ENCODE measurements around the gene HSD17B1.
"Not testable (repeated sequence)": the region's sequence is repeated elsewhere in the genome, so short reads cannot be mapped to it uniquely, and the experiment has no call there.

Gene HSD17B1

GRCh38 chr17:42552736-42553135 lies at the start of gene HSD17B1:
Gene HSD17B1 (plus strand): TSS chr17:42552923. CDS start chr17:42552934, 11 bp downstream.
- DNase-seq (ENCODE audit: low spot score): not testable (repeated sequence)

GRCh38 chr17:42502926-42503325 lies 49.8 kb upstream of the HSD17B1 start:
- no peak for DNase-seq (ENCODE audit: low spot score)

- DNase-seq (ENCODE audit: low spot score): no peak
Measured at GRCh38 chr17:42507671-42508070, 45.1 kb upstream of the HSD17B1 start.

GRCh38 chr17:42508426-42509165 lies 44.1 kb upstream of the HSD17B1 start:
- no peak for DNase-seq (ENCODE audit: low spot score)

- DNase-seq (ENCODE audit: low spot score): no peak
Measured at GRCh38 chr17:42509409-42509808, 43.3 kb upstream of the HSD17B1 start.

DNA sequence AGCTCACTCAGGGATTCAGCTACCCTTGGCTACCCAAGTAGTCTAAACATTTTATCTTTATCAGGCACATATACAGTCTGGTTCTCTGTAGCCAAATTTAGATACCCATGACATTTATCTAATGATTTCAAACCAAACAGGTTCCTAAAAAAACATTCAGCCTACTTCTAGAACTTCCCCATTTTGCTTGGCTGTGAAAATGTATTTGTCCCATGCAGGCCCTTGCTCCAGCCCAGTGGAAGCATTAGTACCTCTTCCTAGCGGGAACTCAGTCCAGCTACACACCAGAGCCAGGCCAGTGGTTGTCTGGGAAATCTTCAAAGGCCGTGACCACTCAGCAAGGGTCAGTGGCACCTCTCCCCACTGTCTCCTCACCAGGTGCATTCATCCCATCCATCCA lies 42.9 kb upstream of the HSD17B1 start:
- DNase-seq (ENCODE audit: low spot score): no peak

GRCh38 chr17:42512246-42512645 lies 40.5 kb upstream of the HSD17B1 start:
- DNase-seq (ENCODE audit: low spot score): no peak

GRCh38 chr17:42512733-42513251 lies 39.9 kb upstream of the HSD17B1 start:
- DNase-seq (ENCODE audit: low spot score): no peak

GRCh38 chr17:42513686-42514085 lies 39.0 kb upstream of the HSD17B1 start:
- no peak for DNase-seq (ENCODE audit: low spot score)

- DNase-seq (ENCODE audit: low spot score): no peak
Measured at GRCh38 chr17:42514279-42514678, 38.4 kb upstream of the HSD17B1 start.

GRCh38 chr17:42514867-42515266 lies 37.9 kb upstream of the HSD17B1 start:
- DNase-seq (ENCODE audit: low spot score): no peak

- DNase-seq (ENCODE audit: low spot score): peak; percentile 63
Measured at GRCh38 chr17:42517516-42517915, 35.2 kb upstream of the HSD17B1 start.

DNA sequence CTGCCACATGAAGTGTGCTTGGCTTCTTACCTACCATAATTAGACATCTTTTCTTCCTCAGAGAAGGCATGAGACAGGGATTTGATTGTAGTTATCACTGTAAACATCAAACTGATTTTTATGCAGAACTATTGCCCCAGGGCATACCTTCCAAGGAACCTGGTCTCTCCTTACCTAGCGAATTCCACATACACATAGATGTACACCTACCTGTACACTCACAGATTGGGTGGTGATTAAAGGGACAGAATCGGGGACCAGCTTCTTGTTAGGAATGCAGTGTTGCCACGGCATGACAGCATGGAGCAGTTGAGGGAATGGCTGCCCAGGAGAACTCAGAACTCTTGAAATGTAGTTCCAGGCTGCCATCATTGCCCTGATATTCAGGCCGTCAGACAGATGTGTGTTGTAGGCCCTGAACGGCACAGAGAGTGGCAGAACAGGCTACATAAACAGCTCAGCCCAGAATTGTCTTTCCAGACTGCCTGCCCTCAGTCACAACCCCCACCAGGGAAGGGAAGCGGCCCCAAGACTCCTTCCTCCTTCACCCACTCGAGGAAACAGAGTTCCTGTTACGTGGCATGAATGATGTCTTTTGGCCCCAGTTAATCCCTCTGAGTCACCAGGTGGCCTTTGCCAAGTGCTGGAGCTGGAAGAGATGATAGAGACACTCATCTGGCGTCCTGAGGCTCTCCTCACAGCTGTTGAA lies 34.5 kb upstream of the HSD17B1 start:
- no peak for DNase-seq (ENCODE audit: low spot score)

- no peak for DNase-seq (ENCODE audit: low spot score)
Measured at GRCh38 chr17:42518755-42519545, 33.8 kb upstream of the HSD17B1 start.

DNA sequence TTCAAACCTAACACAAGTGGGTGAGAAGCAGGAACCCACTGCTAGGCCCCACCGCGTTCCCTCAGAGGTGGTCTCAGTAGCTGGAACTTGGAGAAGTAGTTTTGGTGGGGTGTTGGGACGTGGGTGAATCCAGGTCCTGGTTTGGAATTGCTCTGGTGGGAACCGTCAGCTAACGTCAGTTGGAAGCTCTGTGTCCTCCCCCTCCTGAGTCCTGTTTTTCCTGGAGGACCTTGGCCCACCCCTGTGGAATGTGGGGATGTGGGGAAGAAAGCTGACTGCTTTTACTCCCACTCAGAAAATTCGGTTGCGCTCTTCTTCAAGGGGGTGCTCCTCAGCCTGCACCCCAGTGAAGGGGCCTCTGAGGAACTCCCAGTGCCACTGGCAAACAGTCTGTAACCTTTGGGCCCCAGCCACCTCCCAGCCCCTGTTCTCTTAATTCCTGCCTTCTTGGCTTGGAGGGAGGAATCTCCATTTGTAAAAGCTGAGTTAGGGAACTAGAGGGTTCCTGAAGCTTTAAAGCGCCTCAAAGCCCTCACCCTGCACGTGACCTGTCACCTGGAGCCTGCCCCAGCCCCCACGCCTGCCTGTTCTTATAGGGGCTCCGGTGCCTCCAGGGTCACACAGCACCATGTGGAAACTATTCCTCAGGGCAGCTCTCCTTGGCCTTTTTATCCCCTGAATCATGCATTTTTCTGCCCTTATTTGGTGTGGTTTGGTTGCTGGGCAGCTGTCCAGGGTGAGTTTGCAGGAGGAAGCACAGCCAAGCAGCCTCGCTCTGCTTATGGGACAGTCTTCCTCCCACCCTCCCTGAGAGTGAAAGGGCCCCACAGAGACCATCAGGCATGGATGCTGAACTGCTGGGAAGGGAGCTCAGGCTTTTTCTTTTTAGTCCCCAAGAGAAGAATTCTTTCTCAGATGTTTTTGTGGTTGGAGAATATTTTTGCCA lies 32.9 kb upstream of the HSD17B1 start:
- peak; percentile 80 for DNase-seq (ENCODE audit: low spot score)

DNA sequence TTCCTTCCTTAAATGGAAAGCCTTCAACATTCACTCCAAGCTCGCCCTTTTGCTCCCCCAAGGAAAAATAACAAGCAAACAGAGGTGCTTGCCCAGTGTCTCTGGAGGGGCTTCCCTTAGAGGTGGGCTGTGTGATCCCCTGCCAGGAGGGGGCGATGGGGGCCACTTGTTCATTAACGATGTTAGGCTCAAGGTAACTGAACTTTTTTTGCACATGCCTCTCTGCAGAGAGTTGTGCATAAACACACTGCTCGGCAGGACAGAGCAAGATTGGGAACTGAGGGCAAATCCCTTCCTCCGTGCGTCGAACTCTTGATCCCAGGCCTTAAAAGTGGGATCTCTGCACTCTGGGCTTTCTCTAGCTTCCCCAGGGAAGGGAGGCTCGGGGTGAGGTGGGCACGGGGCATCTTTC lies 32.2 kb upstream of the HSD17B1 start:
- no peak for DNase-seq (ENCODE audit: low spot score)

DNA sequence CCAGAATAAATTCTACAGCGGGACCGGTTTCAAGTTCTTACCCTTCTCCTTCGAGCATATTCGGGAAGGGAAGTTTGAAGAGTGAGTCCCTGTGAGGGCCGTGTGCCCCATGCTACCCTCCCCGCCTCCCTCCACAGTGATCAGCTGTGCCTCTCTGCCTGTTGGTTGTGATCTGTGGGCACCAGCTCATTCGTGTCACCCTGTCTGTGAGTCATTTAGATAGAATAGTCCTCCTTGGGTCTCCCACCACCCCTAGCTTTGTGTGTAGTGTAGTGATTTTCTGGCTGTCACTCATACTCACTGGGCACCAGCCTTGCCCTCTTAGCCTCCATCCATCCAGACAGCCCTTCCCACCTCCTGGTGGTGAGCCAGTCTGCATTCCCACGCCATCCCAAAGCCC lies 31.7 kb upstream of the HSD17B1 start:
- DNase-seq (ENCODE audit: low spot score): no peak

- no peak for DNase-seq (ENCODE audit: low spot score)
Measured at GRCh38 chr17:42521666-42522262, 31.0 kb upstream of the HSD17B1 start.

- no peak for DNase-seq (ENCODE audit: low spot score)
Measured at GRCh38 chr17:42522263-42522790, 30.4 kb upstream of the HSD17B1 start.

DNA sequence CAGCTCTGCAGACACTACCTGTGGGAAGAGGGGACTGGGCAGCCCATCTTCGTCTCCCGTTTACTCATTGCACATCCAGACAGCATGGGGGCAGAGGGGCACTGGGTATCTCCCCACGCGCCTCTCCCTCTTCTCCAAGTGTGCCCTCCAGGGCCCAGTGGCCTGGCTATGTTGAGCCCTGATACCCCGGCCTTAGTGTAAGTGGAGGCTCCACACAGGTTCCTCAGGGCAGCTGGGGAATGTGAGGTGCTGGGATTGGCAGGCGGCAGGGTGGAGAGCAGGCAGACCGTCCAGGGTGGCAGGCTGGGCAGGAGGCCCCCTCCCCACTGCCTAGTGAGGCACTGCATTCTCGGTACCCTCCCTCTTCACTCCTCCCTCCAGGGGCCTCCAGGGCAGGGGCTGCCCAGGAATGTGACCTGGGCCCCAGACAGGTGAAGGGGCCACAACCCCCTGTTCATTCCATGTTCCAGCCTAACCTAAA lies 29.9 kb upstream of the HSD17B1 start:
- no peak for DNase-seq (ENCODE audit: low spot score)

DNA sequence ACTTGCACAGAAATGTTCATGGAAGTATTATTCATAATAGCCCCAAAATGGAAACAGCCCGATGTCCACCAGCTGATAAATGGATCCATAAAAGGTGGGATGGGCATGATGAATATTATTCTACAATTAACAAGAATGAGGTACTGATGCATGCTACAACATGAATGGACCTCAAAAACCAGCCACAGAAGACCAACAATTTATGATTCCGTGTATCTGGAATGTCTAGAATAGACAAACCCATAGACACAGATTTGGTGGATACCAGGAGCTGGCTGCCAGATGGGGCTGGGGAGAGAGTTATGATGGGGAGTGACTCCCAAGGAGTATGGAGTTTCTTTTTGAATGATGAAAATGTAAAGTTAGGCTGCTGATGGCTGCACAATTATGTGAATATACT lies 27.5 kb upstream of the HSD17B1 start:
- DNase-seq (ENCODE audit: low spot score): no peak
